DMS114 treated with DMSO at 0.1 percent for 48 hours (cell line): Measurements from ENCODE around the gene SRGAP2B.
"Not testable (repeated sequence)": the region's sequence is repeated elsewhere in the genome, so short reads cannot be mapped to it uniquely, and the experiment has no call there.

Experiments
- DNase-seq: peaks from one replicate; lab custom pipeline; 2025; ENCODE audit not compliant: unreplicated experiment; lab: John Stamatoyannopoulos, UW

SRGAP2B gene

DNA sequence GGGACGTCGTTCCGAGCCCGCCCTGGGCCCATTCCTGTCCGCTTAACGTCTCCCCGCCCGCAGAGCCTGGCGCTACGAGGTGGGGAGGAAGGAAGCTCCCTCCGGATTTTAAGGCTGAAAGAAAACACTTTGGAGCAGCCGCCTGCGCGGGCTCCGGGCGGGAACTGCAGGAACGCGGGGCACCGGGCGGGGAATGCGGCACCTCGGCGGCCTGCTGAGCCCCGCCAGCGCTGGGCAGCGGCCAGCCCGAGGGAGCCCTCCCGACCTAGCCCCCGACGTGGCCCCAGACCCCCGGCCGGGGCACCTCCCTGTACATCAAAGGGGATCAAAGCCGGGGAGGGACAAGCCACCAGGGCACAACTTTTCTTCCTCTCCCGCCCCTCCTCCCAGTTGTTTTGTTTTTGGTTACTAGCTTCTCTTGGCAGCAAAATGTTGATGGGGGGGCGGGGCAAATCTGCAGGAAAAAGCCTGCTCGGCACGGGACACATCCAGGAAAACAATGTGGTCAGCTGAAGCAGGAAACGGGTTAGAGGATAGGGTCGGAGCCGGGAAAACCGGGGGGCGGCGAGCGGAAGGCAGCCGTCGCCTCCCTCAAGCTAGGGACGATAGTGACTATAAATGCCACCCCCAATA, 1.5 kb downstream of the SRGAP2B start:
- DNase-seq = not testable (repeated sequence)

DNA sequence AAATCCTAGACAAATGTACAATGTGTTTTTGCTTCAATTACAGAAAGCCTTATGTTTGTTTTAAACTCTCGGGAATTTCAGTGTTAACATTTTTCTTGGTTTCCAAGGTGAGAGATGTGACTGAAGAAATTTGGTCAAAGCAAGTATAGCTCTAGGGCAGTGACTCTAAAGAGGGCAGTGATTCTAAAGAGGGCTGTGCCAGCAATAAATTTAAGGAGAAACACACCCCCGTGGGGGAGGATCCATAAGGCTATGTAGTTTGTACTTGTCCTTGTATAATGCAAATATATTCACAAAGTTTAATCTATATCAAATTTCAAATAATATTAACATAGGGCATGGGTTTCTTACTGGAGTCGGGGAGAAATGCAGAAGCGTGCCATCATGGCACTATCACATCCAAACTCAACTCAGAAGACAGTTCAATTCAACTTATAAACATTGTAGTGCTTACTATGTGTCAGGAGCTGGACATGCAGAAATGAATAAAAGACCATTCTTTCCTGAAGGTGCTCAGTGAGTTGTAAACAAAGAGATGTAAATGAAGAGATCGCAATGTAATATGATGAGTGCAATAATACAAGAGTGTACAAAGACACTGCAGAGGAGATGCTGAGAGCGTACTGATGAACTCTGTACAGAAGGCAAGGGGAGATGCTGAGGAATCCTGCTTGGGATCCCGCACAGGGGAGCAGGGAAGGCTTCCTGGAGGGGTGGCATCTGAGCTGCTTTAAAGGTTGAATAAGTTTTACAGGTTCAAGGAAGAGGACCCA, 12.5 kb downstream of the SRGAP2B start:
- not testable (repeated sequence) for DNase-seq

DNA sequence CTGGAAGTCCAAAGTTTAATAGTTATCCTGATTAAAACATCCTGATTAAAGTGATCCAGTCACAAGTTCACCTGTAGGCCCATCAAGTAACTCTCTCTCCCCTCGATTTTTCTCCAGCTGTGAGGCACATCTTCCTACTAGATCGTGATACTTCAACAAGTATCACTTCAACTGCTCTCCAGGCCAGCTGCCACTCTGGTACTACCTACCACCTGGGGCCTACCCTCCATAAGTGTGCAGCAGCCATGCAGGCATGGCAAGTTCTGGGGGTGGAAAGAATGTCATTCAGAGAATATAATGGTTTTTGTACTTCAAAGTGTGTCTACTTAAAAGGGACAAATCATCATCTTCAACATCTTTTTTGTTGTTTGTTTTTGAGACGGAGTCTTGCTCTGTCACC, 14.9 kb downstream of the SRGAP2B start:
- not testable (repeated sequence) for DNase-seq

DNA sequence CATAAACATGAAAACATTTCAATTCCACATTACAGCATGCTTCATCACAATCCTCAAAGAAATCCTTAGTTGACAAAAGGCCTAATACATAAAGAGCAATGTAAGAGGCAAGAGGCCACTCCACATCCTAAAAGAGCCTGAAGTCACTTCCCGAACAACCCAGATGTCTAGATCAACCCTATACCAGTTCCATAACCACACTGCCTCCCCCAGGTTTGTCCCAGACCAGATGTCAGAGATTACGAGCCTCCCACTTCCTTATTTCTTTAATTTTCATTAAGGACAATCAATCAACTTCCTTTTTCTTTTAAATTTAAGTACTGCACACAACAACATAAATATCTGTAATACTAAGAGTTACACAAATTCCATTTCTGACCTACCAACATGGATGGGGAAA, 15.4 kb downstream of the SRGAP2B start:
- not testable (repeated sequence) for DNase-seq

DNA sequence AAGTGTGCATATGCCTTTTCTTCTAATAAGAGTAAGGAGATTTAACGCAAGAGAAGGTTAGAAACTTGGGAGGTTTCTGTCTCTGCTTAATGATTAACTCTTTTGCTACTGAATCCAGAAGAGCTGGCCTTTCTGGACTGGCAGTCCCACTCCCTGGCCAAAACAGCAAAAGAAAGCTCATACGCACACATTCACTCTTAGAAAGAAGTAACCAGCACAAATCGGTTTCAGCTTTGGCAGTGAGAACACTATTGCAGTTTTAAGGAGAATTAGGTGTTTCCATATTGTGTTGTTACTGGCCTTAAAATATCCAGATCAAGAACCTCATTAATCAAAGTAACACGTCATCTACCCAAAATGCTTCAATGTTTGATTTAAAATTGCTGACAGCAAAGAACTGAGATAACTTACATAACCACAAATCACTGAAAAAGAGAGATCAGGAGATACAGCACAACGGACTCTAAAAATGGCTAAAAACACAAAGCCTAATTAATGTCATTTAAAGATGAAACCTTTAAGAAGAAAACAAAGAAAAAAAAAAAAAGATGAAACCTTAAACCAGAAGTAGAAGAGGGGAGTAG, 16.2 kb downstream of the SRGAP2B start:
- not testable (repeated sequence) for DNase-seq

DNA sequence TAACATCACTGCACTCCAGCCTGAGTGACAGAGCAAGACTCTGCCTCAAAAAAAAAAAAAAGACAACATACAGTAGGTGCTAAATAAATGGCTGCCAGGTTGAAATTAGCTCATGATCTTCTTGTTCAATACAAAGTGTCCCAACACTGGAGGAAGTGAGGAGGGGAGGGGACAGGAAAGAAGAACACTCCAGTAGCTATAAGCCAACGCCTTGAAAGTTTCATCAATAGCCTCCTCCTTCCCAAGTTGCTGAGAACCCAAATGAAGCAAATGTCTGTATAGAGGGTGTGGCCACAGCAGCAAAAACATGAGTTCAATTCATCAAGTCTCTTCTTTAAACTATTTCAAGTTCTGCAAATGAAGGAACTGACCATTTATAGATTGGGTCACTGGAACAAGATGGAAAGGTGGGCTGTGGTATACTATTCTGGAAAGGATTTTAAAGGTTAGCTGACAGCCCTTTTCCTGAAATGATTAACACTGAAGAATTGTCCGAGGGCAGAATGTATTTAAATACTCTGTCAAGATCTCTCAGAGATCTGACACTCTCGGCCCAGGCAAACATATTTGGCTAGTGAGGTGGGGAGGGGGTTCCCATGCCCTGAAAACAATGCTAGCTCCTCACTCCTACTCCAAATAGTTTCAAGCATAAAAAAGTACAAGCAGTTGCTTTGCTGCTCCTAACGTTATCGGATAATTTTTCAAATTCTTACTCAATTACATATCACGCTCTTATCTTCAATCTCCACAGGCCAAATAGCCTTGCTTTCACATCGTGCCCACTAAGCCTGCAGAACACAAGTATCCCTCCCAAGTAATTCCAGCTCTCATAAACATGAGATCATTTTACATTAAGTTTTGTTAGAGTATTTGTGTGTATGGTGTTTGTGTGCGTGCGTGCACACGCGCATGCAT, 17.0 kb downstream of the SRGAP2B start:
- not testable (repeated sequence) for DNase-seq

DNA sequence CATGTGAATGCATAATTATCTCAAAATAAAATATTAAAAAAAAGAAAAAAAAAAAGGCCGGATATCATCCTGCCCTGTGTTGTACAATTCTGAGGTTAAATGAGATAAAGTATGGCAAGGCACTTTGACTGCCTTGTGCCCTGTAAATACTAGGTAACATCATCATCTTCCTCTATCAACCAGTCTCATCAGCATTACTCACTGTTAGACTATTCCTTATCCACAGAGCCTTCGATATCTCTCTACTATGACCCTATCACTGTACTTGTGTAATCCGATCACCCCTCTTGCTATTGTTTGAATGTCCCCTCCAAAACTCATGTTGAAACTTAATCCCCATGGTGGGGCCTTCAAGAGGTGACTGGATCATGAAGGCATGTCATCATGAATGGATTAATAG, 18.3 kb downstream of the SRGAP2B start:
- DNase-seq = not testable (repeated sequence)

DNA sequence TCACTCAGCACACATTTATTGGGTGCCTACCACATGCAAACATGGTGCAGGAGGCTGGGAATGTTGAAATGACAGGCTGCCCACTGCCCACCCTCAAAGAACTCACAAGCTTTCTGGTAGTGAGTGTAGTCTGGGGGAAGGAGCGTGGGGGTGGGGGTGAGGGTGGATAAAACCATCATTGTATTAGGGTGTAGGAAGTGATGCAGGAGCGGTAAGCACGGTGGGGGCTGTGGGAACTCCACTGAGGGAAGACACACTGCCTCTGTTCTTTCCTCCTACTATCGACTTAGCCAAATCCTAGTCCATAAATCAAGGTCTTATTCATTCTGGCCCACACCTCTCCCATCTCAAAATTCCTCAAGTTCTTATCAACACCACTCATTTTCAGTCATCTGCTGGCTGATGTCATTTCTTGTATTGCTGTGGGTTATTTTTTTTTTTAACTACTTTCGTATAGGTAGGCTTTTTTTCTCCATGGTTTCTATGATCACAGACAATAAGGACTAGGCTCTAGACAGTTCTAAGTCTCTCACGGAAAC, 21.0 kb downstream of the SRGAP2B start:
- not testable (repeated sequence) for DNase-seq

DNA sequence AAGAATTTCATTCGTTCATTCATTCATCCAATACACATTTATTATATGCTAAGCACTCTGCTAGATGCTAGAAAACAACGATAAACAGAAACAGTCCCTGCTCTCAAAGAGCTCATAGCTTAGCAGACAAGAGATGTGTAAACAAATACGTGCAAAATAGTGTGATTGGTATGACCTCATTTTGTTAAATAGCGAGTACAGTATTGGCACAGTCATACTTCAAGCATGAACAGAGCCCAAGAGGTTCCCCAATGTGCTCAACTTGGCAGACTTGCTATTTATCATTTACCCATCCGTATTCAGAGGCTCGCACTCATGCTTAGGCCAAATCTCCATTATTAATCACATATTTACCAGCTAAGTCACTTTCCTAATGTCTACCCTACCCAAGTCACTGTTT, 23.6 kb downstream of the SRGAP2B start:
- not testable (repeated sequence) for DNase-seq

DNA sequence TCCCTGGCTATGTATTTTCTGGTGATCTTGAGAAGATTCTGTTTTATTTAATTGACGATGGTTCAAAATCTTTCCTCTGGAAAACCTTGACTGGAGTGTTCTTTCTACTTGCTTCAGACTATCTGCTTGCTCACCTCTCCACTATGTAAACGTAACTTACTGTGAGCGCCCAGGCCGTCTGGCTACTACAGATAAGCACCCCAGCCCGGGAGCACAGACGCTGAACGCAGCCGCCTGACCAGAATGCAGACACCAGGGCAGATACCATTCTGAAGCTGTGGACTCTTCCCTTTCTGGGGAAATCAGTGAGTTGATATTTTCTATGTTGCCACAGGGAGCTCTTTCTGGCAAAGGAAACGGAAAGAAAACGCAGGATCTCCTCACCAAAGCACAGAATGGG, 28.6 kb downstream of the SRGAP2B start:
- DNase-seq = not testable (repeated sequence)

DNA sequence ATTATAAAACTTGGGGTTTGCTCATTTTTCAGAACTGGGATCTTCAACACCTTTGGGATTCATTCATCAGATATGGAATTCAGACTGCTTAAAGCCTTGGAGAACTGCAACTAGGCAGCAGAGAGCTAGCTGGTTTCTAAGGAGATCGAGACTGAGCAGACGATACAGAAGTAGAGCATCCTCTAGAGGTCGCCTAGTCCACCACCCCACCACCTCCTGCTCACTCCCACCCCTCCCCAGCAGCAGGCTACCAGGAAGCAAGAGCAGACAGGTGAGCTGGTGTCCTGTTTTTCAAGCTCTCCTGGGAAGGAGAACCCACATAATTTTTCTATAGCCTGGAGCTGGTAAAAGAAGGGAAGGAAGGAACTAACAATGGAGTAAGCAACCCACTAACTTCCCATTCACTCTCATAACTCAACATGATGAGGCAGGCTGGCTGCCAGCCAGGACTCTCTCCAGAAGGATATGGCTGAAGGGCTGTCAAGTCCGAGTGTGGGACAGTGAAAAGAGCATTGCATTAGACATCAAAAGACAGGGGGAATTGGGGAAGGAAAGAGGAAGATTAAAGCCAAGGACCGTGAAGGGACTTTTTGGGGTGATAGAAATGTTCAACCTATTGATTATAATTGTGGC, 29.8 kb downstream of the SRGAP2B start:
- not testable (repeated sequence) for DNase-seq

DNA sequence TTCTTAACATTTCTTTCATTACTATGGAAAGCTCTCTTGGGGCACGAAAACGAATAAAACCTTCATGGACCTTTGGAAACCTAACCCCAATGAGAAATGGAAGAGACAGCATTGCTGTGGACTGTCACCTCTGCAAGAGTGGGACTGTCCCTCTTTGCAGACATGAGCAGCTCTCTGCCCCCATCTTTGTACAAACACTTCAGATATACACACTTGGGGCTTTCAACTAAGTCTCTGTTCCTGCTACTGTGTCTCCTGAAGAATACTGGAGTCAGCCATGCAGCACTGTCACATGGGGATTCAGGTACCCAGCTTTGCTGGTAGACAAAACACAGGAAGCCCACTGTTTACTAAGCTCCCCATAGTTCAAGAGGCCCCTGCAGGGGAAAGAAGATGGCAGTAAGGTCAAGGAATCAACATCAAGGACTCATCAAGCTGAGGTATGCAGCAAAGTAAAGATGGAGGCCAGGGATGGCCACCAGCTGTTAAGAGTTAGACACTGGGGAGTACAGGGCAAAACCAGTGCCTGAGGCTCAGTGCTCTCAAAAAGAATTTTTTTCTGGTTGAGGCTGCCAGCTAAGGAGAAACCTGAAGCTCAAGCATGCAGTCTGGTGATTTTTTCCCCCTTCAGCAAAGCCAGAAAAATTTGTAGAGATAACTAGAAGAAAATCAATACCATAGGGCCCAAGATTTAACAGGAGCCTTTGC, 31.0 kb downstream of the SRGAP2B start:
- DNase-seq = not testable (repeated sequence)

DNA sequence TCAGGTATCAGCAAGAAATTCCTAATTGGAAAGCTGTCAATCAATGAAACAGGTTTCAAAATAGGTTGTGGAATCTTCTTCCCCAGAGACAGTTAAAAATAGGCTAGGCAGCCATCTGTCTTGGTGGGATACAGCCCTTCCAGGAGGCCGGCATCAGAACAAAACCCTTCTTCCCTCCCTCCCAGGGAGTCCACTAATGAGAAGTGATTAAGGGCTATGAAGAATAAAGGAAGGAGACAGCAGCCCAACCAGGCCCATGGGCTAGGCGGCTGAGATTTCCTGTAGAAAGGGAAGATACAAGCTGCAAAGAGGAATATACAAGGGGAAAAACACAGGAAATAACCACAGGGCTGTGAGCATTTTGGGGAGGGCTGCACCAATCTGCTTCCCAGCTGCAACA, 31.8 kb downstream of the SRGAP2B start:
- not testable (repeated sequence) for DNase-seq

DNA sequence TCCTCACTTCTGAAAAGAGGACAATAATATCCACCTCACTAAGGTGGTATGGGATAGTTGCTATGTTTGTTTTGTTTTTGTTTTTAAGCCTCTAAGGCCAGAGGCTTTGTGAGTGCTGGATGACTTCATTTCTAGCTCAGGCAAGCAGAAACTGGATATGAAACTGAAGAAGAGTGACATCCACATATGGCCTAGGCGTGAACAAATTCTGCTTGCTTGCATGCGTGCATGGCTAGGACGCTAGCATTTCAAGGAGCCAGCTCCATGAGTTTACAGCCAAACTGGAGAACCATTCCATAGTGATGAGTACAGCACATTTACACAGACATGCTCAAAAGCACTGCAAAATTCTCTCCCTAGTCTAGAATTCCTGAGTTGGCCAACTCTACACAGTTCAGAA, 36.9 kb downstream of the SRGAP2B start:
- DNase-seq = not testable (repeated sequence)

DNA sequence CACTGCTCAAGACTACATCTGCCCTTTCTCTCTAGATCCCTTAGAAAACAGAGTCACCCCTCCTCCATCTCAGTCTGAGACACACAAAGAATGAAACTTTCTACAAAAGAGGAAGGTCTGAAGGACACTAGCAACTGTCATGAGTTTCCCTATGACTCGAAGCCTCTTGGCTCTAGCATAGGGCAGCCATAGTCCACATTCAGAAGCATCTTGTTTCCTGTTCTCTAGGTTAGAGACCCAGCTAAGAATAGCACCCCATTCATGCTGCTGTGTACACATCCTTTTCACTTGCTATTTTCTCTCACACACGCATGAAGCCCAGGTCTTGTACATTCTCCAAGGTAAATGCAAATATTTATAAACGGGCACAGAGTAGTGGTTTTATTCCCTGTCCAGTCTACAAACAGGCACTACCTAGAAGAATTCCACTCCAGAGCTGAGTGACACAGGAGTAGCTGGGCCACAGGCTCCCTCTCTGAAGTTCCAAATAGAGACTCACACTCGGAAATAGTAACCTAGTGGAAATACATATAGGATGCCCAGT, 39.8 kb downstream of the SRGAP2B start:
- DNase-seq = not testable (repeated sequence)

DNA sequence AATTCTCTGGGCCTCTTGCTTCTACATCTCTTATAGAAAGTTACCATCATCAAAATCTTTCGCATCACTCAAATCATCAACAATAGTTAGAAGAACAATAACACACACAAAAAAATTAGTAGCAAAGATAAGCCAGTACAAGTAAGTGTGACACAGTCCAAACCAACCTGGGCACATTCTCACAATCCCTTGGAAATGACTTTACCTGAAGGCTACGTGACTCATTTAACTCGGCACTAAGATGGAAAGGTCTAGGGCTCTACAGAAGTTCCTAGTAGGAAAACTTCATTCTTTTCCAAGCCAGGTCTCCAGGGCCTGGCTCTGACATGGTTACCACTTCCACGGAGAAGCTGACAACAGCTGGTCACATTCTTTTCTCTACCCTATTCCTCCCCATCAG, 41.7 kb downstream of the SRGAP2B start:
- DNase-seq = not testable (repeated sequence)

DNA sequence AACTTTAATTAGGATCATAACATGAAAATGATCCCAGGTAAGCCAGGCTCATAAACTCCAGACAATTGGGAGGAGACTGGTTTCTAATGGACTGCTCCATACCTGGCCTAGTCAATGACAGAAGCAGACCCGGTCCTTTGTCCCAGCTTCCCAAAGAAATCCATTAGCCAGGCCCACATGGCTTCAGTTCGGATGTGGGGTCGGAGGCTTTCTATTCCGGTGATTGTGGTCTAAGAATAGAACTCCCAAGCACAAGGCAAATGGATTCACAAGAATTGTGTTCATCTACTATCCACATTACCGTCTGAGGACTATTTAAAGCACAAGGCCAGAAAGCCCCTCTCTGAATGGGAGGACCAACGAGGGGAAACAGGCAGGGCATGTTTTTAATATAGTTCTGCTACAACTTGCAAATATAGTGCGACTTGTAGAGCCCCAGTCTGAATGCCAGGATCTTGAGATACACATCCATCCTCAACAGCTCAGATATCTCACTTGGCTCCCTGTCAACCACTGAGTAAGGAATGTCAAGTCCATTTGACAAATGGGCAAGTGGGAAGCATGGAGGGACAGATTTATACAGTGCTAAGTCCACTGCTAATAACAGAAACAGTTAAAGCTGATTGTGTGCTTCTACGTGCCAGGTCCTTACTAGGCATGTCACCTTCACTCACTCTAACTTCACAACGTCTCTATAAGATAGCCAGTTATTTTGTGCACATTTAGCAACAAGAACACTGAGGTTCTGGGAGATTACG, 42.9 kb downstream of the SRGAP2B start:
- not testable (repeated sequence) for DNase-seq

DNA sequence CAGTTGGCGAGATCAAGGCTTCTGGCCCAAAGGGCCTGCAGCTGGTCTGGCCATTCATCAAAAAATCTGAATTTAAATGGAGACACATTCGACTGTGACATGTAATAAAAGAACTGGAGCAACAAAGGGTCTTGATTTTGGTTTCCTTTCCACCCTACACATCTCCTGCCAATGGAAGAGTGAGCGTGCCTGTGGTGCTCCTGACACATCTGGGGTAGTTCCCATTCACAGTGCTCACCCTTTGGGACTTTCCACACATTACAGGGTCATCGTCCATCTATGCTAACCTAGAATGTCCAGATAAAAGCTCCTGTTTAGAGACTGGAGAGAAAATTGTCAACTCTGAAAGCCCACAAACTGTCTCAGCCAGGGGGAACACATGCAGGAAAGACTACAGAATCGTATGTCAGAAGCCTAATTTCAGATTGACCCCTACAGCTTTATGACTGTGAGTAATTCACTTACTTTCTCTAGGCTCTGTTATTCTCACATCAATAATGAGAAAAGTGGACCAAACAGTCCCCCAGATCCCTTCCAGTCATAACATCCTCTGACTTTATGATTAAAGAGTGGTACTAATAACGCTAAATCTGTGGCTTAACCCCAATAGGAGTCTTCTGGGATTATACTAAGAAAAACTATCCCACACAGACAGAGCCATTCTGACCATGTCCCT, 46.8 kb downstream of the SRGAP2B start:
- not testable (repeated sequence) for DNase-seq
